T-cell (primary cell): ENCODE data around the gene ITPK1. TPM values are rescaled to one million over a fixed set of nuclear protein-coding genes. Genes with fewer than 3 reads are reported as not detected.

Experiments
- ATAC-seq, 4 experiments: fragments of 200-7000 bp in 3 of 4; fragments of 150-1000 bp in 1 of 4; cut with Tn5 transposase; replicated peaks in 1 of 4; 1 replicate in 3 of 4; 2 replicates in 1 of 4; pipeline ENCODE4 v1.10.0; 2021; ENCODE audit warnings: moderate library complexity in 3 of 4, mild to moderate bottlenecking in 2 of 4, moderate number of reproducible peaks in 1 of 4
- CTCF ChIA-PET, 2 donors: fragments of 300-600 bp; sonication (Branson Sonifier 250); formaldehyde crosslinking; loops; one replicate each; lab custom pipeline; 2022; ENCODE audit warnings: antibody characterized with exemption in 2 of 2; lab: Charles Lee
- POLR2A ChIA-PET, 2 donors: fragments of 300-600 bp; sonication (Branson Sonifier 250); formaldehyde crosslinking; loops; one replicate each; lab custom pipeline; 2022; ENCODE audit warnings: antibody characterized with exemption in 2 of 2; lab: Charles Lee
- DNase-seq, 35 experiments: peaks; one replicate each; pipeline versions ENCODE4 v3.0.0 to v3.0.0-alpha.2; 2013 to 2023
- H3K27ac ChIP-seq: one replicate; pipeline ENCODE4 v1.5.1; 2013; ENCODE audit warnings: low read length
- H3K27me3 ChIP-seq, 2 experiments: replicated peaks in 1 of 2; 1 replicate in 1 of 2; 2 replicates in 1 of 2; pipeline versions ENCODE4 v1.6.1 to v1.7.0; 2013; ENCODE audit warnings: low read length in 1 of 2, mixed read lengths in 1 of 2; ENCODE audit not compliant: control insufficient read depth in 2 of 2, insufficient read depth in 2 of 2; ENCODE audit errors: extremely low read depth in 1 of 2
- H3K36me3 ChIP-seq, 2 donors: 1 replicate in 1 of 2; 2 replicates in 1 of 2; pipeline versions ENCODE4 v1.6.1 to v1.7.0; 2013; ENCODE audit warnings: low read length in 1 of 2; ENCODE audit not compliant: control insufficient read depth in 2 of 2, insufficient read depth in 1 of 2; ENCODE audit errors: extremely low read depth in 1 of 2
- H3K4me1 ChIP-seq, 2 experiments: 1 replicate in 1 of 2; 2 replicates in 1 of 2; pipeline versions ENCODE4 v1.6.1 to v1.7.0; 2013; ENCODE audit warnings: low read length in 2 of 2, mixed read lengths in 1 of 2; ENCODE audit not compliant: insufficient read depth in 2 of 2, control insufficient read depth in 1 of 2; ENCODE audit errors: extremely low read depth in 1 of 2
- H3K4me3 ChIP-seq, 2 donors: 1 replicate in 1 of 2; 2 replicates in 1 of 2; pipeline versions ENCODE4 v1.5.1 to v1.7.0; 2013; ENCODE audit warnings: mild to moderate bottlenecking in 2 of 2, low read length in 1 of 2, moderate library complexity in 1 of 2; ENCODE audit not compliant: control insufficient read depth in 1 of 2; ENCODE audit errors: extremely low read depth in 1 of 2
- H3K9me3 ChIP-seq: 2 replicates; pipeline ENCODE4 v1.7.0; 2013
- H3K27ac Mint-ChIP-seq, 2 donors: one replicate each; pipeline ENCODE4 v1.8.0; 2020 to 2021; ENCODE audit warnings: mild to moderate bottlenecking in 2 of 2, mixed read lengths in 2 of 2
- H3K27me3 Mint-ChIP-seq, 2 donors: one replicate each; pipeline ENCODE4 v1.8.0; 2021 to 2022; ENCODE audit warnings: mixed read lengths in 2 of 2
- H3K36me3 Mint-ChIP-seq: one replicate; pipeline ENCODE4 v1.8.0; 2021; ENCODE audit warnings: mixed read lengths
- H3K4me1 Mint-ChIP-seq, 3 donors: one replicate each; pipeline ENCODE4 v1.8.0; 2020 to 2022; ENCODE audit warnings: mixed read lengths in 3 of 3, mild to moderate bottlenecking in 1 of 3
- H3K4me3 Mint-ChIP-seq, 3 donors: one replicate each; pipeline ENCODE4 v1.8.0; 2020 to 2022; ENCODE audit warnings: mild to moderate bottlenecking in 3 of 3, mixed read lengths in 3 of 3, moderate library complexity in 3 of 3
- H3K9me3 Mint-ChIP-seq, 3 donors: one replicate each; pipeline ENCODE4 v1.8.0; 2020 to 2022; ENCODE audit warnings: mixed read lengths in 3 of 3
- WGBS: methylation state at CpG from one replicate; pipeline ENCODE4 v1.1.5; 2013; ENCODE audit warnings: missing lambda C conversion rate; ENCODE audit not compliant: insufficient coverage; 5-methylcytosine and 5-hydroxymethylcytosine counted together
- total RNA-seq, 35 experiments: library from RNA in 6 of 35; stranded (reverse) in 6 of 35; fragments of 120-200 nt in 1 of 35; gene quantifications; one replicate each; pipeline versions ENCODE4 v1.2.1 to v1.2.4 and lab custom pipeline; 2013 to 2026

Gene ITPK1
- total RNA-seq, 5 donors from 2014 or later (not counting 1 experiment from before 2014, with no cell fraction given) = 28.0 to 43.0 (median 39.5) TPM

GRCh38 chr14:93085911-93086310 is 29.8 kb downstream of the ITPK1 start:
- Histone ChIP-seq H3K4me3 (no peak overlapping the region), H3K36me3 (no peaks in the 10 kb centered on the region), H3K27ac (no peak overlapping the region), H3K27me3 (no peaks in the 10 kb centered on the region), H3K9me3 (no peaks in the 10 kb centered on the region), H3K4me1 (peaks cover 2 to 43% of the 10 kb centered on the region in 2 experiments)
- H3K4me1 Mint-ChIP-seq = peaks cover 35 to 67% (median 57%) of the 10 kb centered on the region in 3 donors
- H3K36me3 Mint-ChIP-seq = peaks cover 7% of the 10 kb centered on the region
- H3K27ac Mint-ChIP-seq = peak overlapping the region; percentile 63 to 64
- ChIA-PET POLR2A (no interaction called here), CTCF (no interaction called here)
- DNase-seq = no peak
- no peaks in the 10 kb centered on the region for H3K27me3 Mint-ChIP-seq
- no CpG with 5 or more reads among the region's 3 CpGs for WGBS
- no peak for ATAC-seq
- no peak overlapping the region for H3K4me3 Mint-ChIP-seq
- H3K9me3 Mint-ChIP-seq = no peaks in the 10 kb centered on the region

DNA sequence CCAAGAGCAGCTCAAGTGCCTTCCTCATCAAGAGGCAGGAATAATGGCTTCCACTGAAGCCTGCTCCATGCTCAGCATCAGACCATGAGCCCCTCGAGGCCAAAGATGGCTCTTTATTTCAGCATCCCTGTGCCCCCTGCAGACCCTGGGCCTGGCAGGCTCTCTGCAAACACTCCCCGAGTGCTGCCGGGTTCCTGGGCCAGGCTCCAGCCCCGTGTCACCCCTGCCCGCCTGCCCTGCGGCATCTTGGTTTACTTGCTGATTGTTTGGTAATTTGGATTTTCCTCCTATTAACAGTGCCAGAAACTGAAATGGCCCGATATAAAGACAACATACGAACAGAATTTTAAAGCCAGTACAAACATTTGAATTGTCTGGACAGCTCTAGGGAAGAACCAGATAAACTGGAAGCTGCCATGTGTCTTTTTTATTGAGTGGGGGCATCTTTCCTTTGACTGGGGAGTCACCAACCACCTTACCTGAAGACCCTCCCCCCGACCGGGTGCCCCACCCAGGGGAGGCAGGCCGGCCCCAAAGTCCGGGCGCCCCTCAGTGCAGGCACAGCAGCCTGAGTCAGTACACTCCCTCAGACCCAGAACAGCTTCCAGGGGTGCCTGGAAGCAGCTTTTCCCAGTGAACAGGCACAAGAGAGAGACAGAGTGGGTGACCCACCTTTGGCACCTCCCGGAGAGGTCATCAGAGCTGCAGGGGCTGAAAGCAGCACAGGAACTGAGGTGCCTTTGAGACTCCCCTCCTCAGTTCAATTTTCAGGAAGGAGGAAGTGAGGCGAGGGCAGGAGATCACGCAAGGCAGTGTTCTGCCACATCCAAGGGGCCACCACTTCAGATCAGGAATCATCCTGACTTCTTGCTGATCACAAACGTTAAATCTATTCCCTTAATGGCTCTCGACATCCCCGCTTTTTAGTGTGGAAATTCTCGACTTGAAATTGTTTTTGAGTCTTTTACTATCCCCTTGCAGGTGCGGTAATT is 30.6 kb downstream of the ITPK1 start:
- POLR2A ChIA-PET = no interaction called here
- Mint-ChIP-seq H3K27me3 (no peaks in the 10 kb centered on the region), H3K4me3 (no peak overlapping the region), H3K27ac (peak overlapping the region; percentile 43 to 72), H3K4me1 (peaks cover 35 to 61% (median 52%) of the 10 kb centered on the region in 3 donors), H3K36me3 (peaks cover 7% of the 10 kb centered on the region), H3K9me3 (no peaks in the 10 kb centered on the region)
- CTCF ChIA-PET = no interaction called here
- Histone ChIP-seq H3K36me3 (no peaks in the 10 kb centered on the region), H3K27ac (no peak overlapping the region), H3K4me3 (no peak overlapping the region), H3K4me1 (peaks cover 2 to 42% of the 10 kb centered on the region in 2 experiments), H3K27me3 (no peaks in the 10 kb centered on the region), H3K9me3 (no peaks in the 10 kb centered on the region)
- 87% methylated on average over 9 of the region's 21 CpGs for WGBS
- ATAC-seq (no peak), DNase-seq (no peak)

- peaks cover 37 to 62% (median 51%) of the 10 kb centered on the region in 3 donors for H3K4me1 Mint-ChIP-seq
- H3K36me3 Mint-ChIP-seq = peaks cover 7% of the 10 kb centered on the region
- H3K9me3 Mint-ChIP-seq = no peaks in the 10 kb centered on the region
- POLR2A ChIA-PET = no interaction called here
- 98% methylated on average over 4 of the region's 4 CpGs for WGBS
- H3K36me3 ChIP-seq = no peaks in the 10 kb centered on the region
- no peak for ATAC-seq
- peaks cover 2 to 45% of the 10 kb centered on the region in 2 experiments for H3K4me1 ChIP-seq
- H3K27ac ChIP-seq = no peak overlapping the region
- H3K27me3 Mint-ChIP-seq = no peaks in the 10 kb centered on the region
- no peak for DNase-seq
- no peak overlapping the region for H3K4me3 ChIP-seq
- CTCF ChIA-PET = no interaction called here
- no peaks in the 10 kb centered on the region for H3K27me3 ChIP-seq
- peak overlapping the region; percentile 28 to 43 for H3K27ac Mint-ChIP-seq
- no peaks in the 10 kb centered on the region for H3K9me3 ChIP-seq
- no peak overlapping the region for H3K4me3 Mint-ChIP-seq
These were observed 31.3 kb downstream of the ITPK1 start for GRCh38 chr14:93084402-93084801.

DNA sequence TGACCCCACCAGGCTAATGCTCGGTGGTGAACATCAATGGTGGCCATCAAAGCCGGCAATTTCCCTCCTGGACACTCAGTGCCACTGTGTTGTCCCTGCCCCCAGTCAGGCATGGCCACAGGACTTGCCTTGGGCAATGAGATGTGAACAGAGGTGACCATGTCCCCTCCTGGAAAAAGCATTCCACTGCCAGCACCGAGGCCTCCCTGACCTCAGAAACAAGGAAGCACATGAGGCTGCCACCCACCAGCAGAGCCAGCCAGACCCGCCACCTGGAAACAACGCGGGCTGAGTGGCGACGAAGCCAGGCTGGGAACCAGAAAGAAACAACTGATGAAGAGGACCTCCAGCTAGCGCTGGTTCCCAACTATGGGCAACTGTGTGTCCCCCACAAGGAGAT is 31.8 kb downstream of the ITPK1 start:
- Mint-ChIP-seq H3K4me3 (no peak overlapping the region), H3K4me1 (peaks cover 39 to 64% (median 54%) of the 10 kb centered on the region in 3 donors), H3K36me3 (peaks cover 7% of the 10 kb centered on the region), H3K9me3 (no peaks in the 10 kb centered on the region), H3K27ac (peak overlapping the region in 1 of 2 donors; percentile 48), H3K27me3 (no peaks in the 10 kb centered on the region)
- 87% methylated on average over 8 of the region's 9 CpGs for WGBS
- H3K27ac ChIP-seq = no peak overlapping the region
- no peak overlapping the region for H3K4me3 ChIP-seq
- no peak for DNase-seq
- no peaks in the 10 kb centered on the region for H3K9me3 ChIP-seq
- no peaks in the 10 kb centered on the region for H3K27me3 ChIP-seq
- ChIA-PET CTCF (no interaction called here), POLR2A (no interaction called here)
- H3K36me3 ChIP-seq = no peaks in the 10 kb centered on the region
- peaks cover 2 to 50% of the 10 kb centered on the region in 2 experiments for H3K4me1 ChIP-seq
- ATAC-seq = no peak

- H3K27ac Mint-ChIP-seq = peak overlapping the region; percentile 84 to 89
- Histone ChIP-seq H3K9me3 (no peaks in the 10 kb centered on the region), H3K27ac (peak overlapping the region; percentile 40), H3K27me3 (no peaks in the 10 kb centered on the region), H3K4me1 (peaks cover 2 to 63% of the 10 kb centered on the region in 2 experiments), H3K4me3 (no peak overlapping the region), H3K36me3 (no peaks in the 10 kb centered on the region)
- H3K4me3 Mint-ChIP-seq = peak overlapping the region in 1 of 3 donors; percentile 50
- H3K4me1 Mint-ChIP-seq = peaks cover 47 to 72% (median 55%) of the 10 kb centered on the region in 3 donors
- ChIA-PET POLR2A (no interaction called here), CTCF (no interaction called here)
- DNase-seq = no peak
- WGBS = 92% methylated on average over 12 of the region's 12 CpGs
- H3K9me3 Mint-ChIP-seq = no peaks in the 10 kb centered on the region
- ATAC-seq = peak in 2 of 4 experiments; percentile 3 to 10
- H3K36me3 Mint-ChIP-seq = peaks cover 7% of the 10 kb centered on the region
- H3K27me3 Mint-ChIP-seq = no peaks in the 10 kb centered on the region
These were observed 33.1 kb downstream of the ITPK1 start for GRCh38 chr14:93082576-93083001.

DNA sequence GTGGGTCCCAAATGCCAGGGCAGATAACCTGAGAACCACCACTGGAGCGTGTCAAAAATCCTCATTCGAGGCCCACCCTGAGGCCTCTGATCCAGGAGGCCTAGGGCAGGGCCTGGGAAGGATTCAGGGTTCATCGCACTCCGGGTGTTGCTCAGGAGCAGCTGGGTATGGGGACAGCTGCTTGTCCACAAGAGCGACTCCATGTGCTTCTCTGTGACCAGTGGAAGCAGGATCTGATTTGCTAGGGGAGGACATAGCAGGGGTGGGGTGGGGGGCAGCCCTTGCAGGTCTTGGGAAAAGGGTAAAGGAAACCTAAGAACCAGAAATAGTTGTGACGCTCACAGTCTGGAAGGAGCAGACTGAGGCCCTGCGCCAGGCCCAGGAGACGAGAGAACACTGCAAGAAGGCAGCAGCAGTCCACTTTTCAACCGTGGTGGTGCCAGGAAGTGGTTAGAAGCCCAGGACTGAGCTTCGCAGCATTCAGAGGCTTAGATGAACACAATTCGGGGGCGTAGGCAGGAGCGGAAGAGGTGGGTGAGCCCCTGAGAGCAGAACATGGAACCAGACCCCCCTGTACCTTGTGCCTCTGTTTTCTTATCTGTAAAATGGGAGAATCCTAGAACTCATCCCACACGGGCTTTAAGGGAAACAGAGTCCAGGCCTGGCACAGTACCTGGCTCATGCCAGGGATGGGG is 33.7 kb downstream of the ITPK1 start:
- peaks cover 7% of the 10 kb centered on the region for H3K36me3 Mint-ChIP-seq
- DNase-seq = peak in 32 of 35 experiments; percentile 3 to 65 (median 28)
- H3K4me1 ChIP-seq = peaks cover 2 to 66% of the 10 kb centered on the region in 2 experiments
- H3K36me3 ChIP-seq = no peaks in the 10 kb centered on the region
- H3K4me3 ChIP-seq = no peak overlapping the region
- WGBS = 37% methylated on average over 14 of the region's 14 CpGs
- H3K27me3 Mint-ChIP-seq = no peaks in the 10 kb centered on the region
- H3K4me3 Mint-ChIP-seq = peak overlapping the region in 1 of 3 donors; percentile 50
- no peaks in the 10 kb centered on the region for H3K27me3 ChIP-seq
- peak overlapping the region; percentile 40 for H3K27ac ChIP-seq
- ATAC-seq = peak; percentile 62 to 83 (median 78)
- peaks cover 52 to 71% (median 56%) of the 10 kb centered on the region in 3 donors for H3K4me1 Mint-ChIP-seq
- H3K27ac Mint-ChIP-seq = peak overlapping the region; percentile 84 to 89
- H3K9me3 ChIP-seq = no peaks in the 10 kb centered on the region
- ChIA-PET CTCF (no interaction called here), POLR2A (no interaction called here)
- H3K9me3 Mint-ChIP-seq = no peaks in the 10 kb centered on the region
